HG03045 (cell line): ENCODE results near the gene SYTL2.

ENCODE experiments used
- ATAC-seq: cut with Tn5 transposase; IDR thresholded peaks from one replicate; pipeline ENCODE4 v1.9.1; 2021; ENCODE audit warnings: mild to moderate bottlenecking, moderate library complexity; ENCODE audit not compliant: unreplicated experiment

Gene SYTL2

GRCh38 chr11:85737738-85738137 lies 73.2 kb downstream of the SYTL2 start:
- ATAC-seq, result no peak

- no peak for ATAC-seq
Observed at GRCh38 chr11:85735876-85736460, 75.0 kb downstream of the SYTL2 start.

- no peak for ATAC-seq
Observed at GRCh38 chr11:85732965-85733364, 78.0 kb downstream of the SYTL2 start.

GRCh38 chr11:85726381-85726780 lies 84.6 kb downstream of the SYTL2 start:
- no peak for ATAC-seq

- ATAC-seq, result no peak
Observed at GRCh38 chr11:85725510-85726258, 85.3 kb downstream of the SYTL2 start.

GRCh38 chr11:85724748-85725465 lies 86.0 kb downstream of the SYTL2 start:
- no peak for ATAC-seq

- ATAC-seq, result no peak
Observed at GRCh38 chr11:85723088-85723487, 87.9 kb downstream of the SYTL2 start.

GRCh38 chr11:85721191-85721590 lies 89.8 kb downstream of the SYTL2 start:
- ATAC-seq, result no peak

- no peak for ATAC-seq
Observed at GRCh38 chr11:85718991-85719807, 91.7 kb downstream of the SYTL2 start.

- ATAC-seq, result no peak
Observed at GRCh38 chr11:85718126-85718943, 92.6 kb downstream of the SYTL2 start.

- ATAC-seq, result no peak
Observed at GRCh38 chr11:85717429-85717828, 93.5 kb downstream of the SYTL2 start.

GRCh38 chr11:85712953-85713352 lies 98.0 kb downstream of the SYTL2 start:
- ATAC-seq, result no peak

GRCh38 chr11:85710917-85711316 lies 100.0 kb downstream of the SYTL2 start:
- ATAC-seq, result no peak

GRCh38 chr11:85709941-85710702 lies 100.8 kb downstream of the SYTL2 start:
- ATAC-seq, result no peak

- ATAC-seq, result no peak
Observed at GRCh38 chr11:85705800-85706199, 105.1 kb downstream of the SYTL2 start.

GRCh38 chr11:85704967-85705366 lies 106.0 kb downstream of the SYTL2 start:
- ATAC-seq, result no peak

GRCh38 chr11:85699957-85700741 lies 110.8 kb downstream of the SYTL2 start:
- peak; percentile 78 for ATAC-seq

GRCh38 chr11:85698195-85698594 lies 112.7 kb downstream of the SYTL2 start:
- no peak for ATAC-seq

GRCh38 chr11:85697747-85698146 lies 113.2 kb downstream of the SYTL2 start:
- no peak for ATAC-seq
